GM21447 (cell line): ENCODE data around the gene MEIS3.
"Not testable (repeated sequence)": the region's sequence is repeated elsewhere in the genome, so short reads cannot be mapped to it uniquely, and the experiment has no call there.

ENCODE experiments used
- ATAC-seq: cut with Tn5 transposase; IDR thresholded peaks from one replicate; pipeline ENCODE4 v1.9.1; 2021; ENCODE audit not compliant: unreplicated experiment

The MEIS3 gene

DNA sequence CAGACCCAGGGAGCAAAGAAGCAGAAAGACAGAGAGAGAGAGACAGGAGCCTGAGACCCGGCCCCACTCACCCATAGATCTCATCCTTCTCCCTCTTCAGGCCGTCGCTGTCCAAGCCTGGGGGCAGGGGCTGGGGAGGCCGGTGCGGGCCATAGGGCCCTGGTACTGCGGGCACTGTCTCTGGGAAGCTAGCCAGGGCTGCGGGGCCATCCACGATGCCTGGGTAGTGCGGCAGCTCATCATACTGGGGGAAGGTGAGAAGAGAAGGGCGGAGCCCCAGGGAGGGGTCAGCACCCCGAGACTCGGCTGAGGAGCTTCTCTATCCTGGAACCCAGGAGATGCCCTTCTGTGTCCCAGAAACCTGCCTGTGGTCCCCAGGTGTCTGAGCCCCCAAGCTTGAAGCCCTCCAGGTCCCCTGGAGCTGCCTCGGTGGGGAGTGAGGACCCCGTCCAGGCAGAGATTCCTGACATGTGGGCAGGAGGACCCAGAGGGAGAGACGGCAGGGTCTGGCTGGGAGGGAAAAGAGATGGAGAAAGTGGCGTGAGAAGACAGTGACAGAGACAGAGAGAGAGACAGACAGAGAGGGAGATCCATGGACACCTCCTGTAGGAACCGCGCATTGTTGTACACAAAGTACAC is 2.1 kb downstream of the MEIS3 start:
- no peak for ATAC-seq

DNA sequence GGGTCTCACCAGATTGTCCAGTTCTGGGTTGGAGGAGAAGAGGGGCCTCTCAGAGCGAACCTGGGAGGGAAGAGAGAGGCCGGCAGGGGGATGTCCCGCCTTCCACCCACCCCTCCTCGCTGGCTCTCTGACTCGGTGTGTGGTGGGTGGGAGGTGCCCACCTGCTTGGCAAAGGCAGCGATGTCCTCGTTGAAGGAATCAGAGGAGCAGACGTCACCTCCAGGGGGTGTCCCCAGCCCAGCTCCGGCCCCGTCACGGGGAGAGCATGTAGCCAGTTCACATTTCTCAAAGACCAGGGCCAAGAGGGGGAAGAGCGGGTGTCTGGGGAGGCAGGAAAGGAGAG is 2.7 kb downstream of the MEIS3 start:
- ATAC-seq = no peak

DNA sequence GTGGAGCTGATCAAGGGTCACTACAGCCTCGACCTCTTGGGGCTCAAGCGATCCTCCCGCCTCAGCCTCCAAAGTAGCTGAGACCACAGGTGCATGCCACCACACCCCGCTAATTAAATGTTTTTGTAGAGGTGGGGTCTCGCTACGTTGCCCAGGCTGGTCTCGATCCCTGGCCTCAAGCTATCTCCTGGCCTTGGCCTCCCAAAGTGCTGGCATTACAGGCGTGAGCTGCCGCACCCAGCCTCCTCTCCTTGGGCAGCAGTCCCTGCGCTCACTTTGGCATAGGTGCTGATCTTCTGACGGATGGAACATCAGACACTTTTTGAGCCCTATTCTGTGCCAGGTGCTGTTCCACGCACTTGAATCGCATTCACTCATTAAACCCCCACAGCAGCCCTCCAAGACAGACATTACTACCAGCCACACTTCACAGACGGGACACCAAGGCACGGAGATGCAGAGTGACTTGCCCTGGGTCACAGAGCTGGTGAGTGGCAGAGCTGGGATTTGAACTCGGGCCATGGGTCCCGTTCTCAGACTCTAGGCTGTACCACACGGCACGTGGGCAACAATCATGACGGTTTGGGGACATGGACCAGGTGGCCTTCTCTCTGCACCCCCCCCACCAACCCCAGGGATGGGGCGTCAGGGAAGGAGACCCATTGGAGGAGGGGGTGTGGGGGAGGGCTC is 3.2 kb downstream of the MEIS3 start:
- ATAC-seq = no peak

GRCh38 chr19:47414469-47414868 is 4.9 kb downstream of the MEIS3 start:
- no peak for ATAC-seq

GRCh38 chr19:47413941-47414340 is 5.4 kb downstream of the MEIS3 start:
- no peak for ATAC-seq

GRCh38 chr19:47411696-47412095 is 7.6 kb downstream of the MEIS3 start:
- ATAC-seq = not testable (repeated sequence)

- ATAC-seq = no peak
These were observed 8.2 kb downstream of the MEIS3 start for GRCh38 chr19:47411101-47411500.

- ATAC-seq = no peak
These were observed 11.0 kb downstream of the MEIS3 start for GRCh38 chr19:47408156-47408938.

GRCh38 chr19:47407417-47407774 is 11.9 kb downstream of the MEIS3 start:
- no peak for ATAC-seq

- no peak for ATAC-seq
These were observed 12.5 kb downstream of the MEIS3 start for GRCh38 chr19:47406711-47407416.

GRCh38 chr19:47405854-47406417 is 13.4 kb downstream of the MEIS3 start:
- ATAC-seq = no peak

DNA sequence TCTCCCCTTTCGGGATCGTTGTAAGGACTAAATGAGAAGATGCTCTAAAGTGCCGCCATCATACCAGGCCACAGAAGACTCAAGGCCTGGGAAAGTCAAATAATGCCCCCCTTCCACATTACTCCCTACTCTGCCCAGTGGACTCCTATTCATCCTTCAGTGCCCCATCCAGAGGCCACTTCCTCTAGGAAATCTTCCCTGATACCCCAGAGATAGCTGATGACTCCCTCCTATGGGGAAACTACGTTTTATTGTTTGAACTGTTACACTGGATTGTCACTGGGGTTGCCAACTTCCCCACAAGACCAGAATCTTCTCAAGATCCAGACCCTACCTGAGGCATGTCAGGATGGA is 14.2 kb downstream of the MEIS3 start:
- no peak for ATAC-seq

DNA sequence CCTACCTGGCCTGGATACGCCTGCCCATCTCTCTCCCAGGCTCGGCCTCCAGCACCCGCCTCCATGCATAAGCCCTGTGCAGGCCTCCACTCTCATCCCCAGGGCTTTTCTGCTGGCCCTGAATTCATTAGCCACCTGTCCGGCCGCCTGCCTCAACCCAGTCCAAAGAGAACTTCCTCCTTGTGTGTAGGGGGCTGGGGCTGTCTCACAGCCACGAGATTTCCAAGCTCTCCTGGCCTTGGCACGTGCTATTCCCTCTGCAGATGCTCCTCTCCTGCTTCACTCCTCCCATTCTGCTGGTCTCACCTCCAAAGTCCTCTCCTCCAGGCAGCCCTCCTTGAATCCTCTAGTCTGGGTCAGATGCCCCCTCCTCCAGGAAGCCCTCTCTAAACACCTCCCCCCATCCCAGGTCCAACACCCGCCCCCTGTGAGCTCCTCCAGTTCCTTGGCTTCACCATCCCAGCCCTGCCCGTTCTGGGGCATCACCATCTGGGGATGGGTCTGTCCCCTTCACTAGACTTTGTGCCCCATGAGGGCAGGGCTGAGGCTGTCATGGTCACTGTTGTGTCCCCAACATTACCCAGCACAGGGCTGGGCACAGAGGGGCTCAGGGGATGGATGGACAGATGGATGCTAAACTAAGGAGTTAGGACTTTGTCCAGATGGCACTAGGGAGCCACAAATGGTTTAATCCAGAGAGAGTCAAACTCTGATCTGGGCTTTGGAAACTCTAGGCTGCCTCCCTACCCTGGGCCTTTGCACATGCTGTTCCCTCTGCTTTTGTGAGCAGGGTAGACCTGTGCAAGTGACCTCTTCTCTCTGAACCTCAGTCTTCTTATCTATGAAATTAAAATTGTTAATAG is 14.8 kb downstream of the MEIS3 start:
- no peak for ATAC-seq

GRCh38 chr19:47402504-47402903 is 16.8 kb downstream of the MEIS3 start:
- ATAC-seq = no peak

DNA sequence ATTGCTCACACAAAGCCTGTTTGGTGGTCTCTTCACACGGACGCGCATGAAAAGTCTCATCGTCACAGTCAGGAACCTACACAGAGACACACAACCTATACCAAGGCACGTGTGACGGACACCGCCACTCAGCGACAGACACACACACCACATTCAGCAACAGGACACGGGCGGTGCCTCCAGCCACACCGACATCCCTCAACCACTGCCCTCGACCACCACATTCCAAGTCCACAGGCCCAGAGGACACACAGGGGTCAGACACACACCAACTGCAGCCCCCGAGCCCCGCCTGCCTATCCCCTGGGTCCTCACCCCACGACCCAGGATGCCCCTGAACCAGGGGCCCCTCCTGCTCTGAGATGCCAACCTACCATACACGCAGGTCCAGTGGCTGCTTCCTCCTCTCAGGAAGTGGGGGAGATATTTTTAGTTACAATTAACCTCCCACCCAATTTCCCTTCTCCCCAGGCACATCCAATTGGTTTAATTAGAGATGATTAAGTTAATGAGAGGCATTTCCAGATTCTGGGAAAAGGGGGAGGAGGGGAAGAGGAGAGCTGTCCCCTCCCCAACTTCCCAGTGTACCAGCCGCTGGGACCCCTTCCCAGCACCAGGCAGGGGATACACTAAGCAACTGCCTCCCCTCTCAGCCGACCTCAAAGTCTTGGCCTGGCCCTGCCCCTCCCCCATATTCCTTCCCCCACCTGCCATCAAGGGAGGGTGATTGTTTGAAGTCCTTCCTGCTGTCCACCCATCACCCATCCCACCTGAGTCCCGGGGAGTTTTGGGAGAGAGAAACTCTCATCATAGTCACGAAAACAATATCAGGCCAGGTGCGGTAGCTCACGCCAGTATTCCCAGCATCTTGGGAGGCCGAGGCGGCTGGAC is 20.4 kb downstream of the MEIS3 start:
- no peak for ATAC-seq

- no peak for ATAC-seq
These were observed 27.7 kb downstream of the MEIS3 start for GRCh38 chr19:47391510-47392223.

GRCh38 chr19:47390533-47391488 is 28.5 kb downstream of the MEIS3 start:
- ATAC-seq = no peak

DNA sequence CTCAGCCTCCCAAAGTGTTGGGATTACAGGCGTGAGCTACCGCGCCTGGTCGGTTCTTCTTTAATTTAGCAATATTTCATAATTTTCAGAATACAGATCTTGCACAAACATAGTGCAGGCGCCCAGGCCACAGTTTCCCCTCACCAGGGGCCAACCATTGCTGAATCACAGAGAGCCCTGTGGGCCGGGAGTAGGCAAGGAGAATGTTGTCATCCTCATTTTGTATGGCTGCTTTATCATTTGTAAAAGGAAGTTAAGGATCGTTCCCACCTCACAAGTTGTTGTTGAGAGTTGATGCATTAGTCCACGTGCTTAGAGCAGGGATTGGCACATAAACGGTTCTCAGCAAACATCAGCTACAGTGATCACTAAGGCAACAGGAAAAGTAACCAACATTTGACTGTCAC is 30.2 kb downstream of the MEIS3 start:
- ATAC-seq = no peak
